Heart left ventricle (tissue), 16 donors: ENCODE measurements around the gene NFYA. TPM values are rescaled to one million over a fixed set of nuclear protein-coding genes. Genes with fewer than 3 reads are reported as not detected.

ENCODE experiments used
- ATAC-seq, 4 donors: fragments of 200-7000 bp; cut with Tn5 transposase; one replicate each; pipeline ENCODE4 v1.9.1; 2020 to 2022; ENCODE audit warnings: moderate library complexity in 4 of 4, mild to moderate bottlenecking in 3 of 4, moderate number of reproducible peaks in 1 of 4
- DNase-seq, 5 donors: peaks; one replicate each; pipeline ENCODE4 v3.0.0-alpha.2; 2020
- H3K27ac ChIP-seq, 12 donors: fragments of 200-600 bp; sonication (generic) in 4 of 12; one replicate each; pipeline versions ENCODE4 v1.5.0 to v1.8.0; 2016 to 2022; ENCODE audit warnings: mild to moderate bottlenecking in 2 of 12
- H3K27me3 ChIP-seq, 9 donors: fragments of 200-600 bp; sonication (generic) in 2 of 9; one replicate each; pipeline versions ENCODE4 v1.5.1 to v1.8.0; 2016 to 2022; ENCODE audit warnings: mild to moderate bottlenecking in 3 of 9
- H3K36me3 ChIP-seq, 9 donors: fragments of 200-600 bp; sonication (generic) in 2 of 9; one replicate each; pipeline versions ENCODE4 v1.5.0 to v1.8.0; 2018 to 2022; ENCODE audit warnings: mild to moderate bottlenecking in 2 of 9
- H3K4me1 ChIP-seq, 12 donors: fragments of 200-600 bp; sonication (generic) in 4 of 12; one replicate each; pipeline versions ENCODE4 v1.5.0 to v1.8.0; 2016 to 2022; ENCODE audit warnings: mild to moderate bottlenecking in 3 of 12
- H3K4me3 ChIP-seq, 12 donors: fragments of 200-600 bp; sonication (generic) in 4 of 12; one replicate each; pipeline versions ENCODE4 v1.5.0 to v1.8.0; 2017 to 2022; ENCODE audit warnings: mild to moderate bottlenecking in 9 of 12, moderate library complexity in 4 of 12
- H3K9me3 ChIP-seq, 12 donors: fragments of 200-600 bp; sonication (generic) in 4 of 12; one replicate each; pipeline versions ENCODE4 v1.5.0 to v1.8.0; 2016 to 2022; ENCODE audit warnings: mild to moderate bottlenecking in 1 of 12
- CTCF ChIP-seq, 12 donors: fragments of 200-600 bp; sonication (generic) in 4 of 12; IDR thresholded peaks; one replicate each; pipeline versions ENCODE4 v1.5.0 to v1.8.0; 2018 to 2022; ENCODE audit warnings: antibody characterized with exemption in 12 of 12, mild to moderate bottlenecking in 5 of 12
- POLR2A ChIP-seq, 2 donors: fragments of 450-650 bp; IDR thresholded peaks; one replicate each; pipeline ENCODE4 v1.6.1; 2017; ENCODE audit warnings: antibody characterized with exemption in 2 of 2, mild to moderate bottlenecking in 2 of 2, moderate library complexity in 2 of 2
- WGBS, 4 donors: extraction: QIAGEN DNeasy Blood & Tissue Kit in 2 of 4; methylation state at CpG; one replicate each; pipeline versions ENCODE4 v1.1.5 to v1.1.7; 2013 to 2018; 5-methylcytosine and 5-hydroxymethylcytosine counted together
- intact Hi-C, 10 donors: fragments of 100-400 bp; cut with DNase I; formaldehyde crosslinking; loops; one replicate each; pipeline versions ENCODE4 v1.11.1 to v1.14.2; 2022
- long read RNA-seq, 3 donors: library from polyadenylated mRNA; unstranded; transcript quantifications; one replicate each; pipeline ENCODE4 v2.0.0, GENCODE V29; 2020 to 2021
- polyA plus RNA-seq, 2 donors: library from polyadenylated mRNA; stranded (reverse); fragments of 200-250 nt; gene quantifications; one replicate each; pipeline ENCODE4 v1.2.3, GENCODE V29; 2013
- total RNA-seq, 9 donors: library from RNA; depleted of rRNA in 2 of 9; stranded (reverse); fragments of >200 nt in 2 of 9; fragmentation: NEBNext Ultra II Directional in 3 of 9; extraction: Animal tissue kit (Norgen Biotek cat#: 25700) in 3 of 9; gene quantifications; one replicate each; pipeline versions ENCODE4 v1.1.0 to v1.2.4, GENCODE V29; 2016 to 2023
- donor health status: ischemic (EF 13 %, LVEDD 7.1; RV severe dilation, severe dysfunction).
- donor health status: healthy with polysubstance abuse.
- donor health status: DM: no; HTN: yes; CAD: no.
- donor health status: DM: no; HTN: no; CAD: no.
- donor health status: ischemic (EF 25% LVEDD 6.9; RV normal size, moderate dysfunction).
- donor health status: ischemic (EF 25% LVEDD 5.7; RV mildly dilated, moderate dysfunction).
- donor health status: healthy.
- donor health status: DM: yes; HTN: yes; CAD: no.
- donor health status: ischemic (EF 35%, LVEDD 5.7; RV mildly dilated, moderate dysfunction).
- donor health status: nonischemic (EF 11% LVEDD 7.7; RV severe dilation, severe dysfunction).
- donor health status: DM: yes; HTN: yes; CAD: no.
- donor health status: PGD.
- donor health status: ischemic (EF 29% LVEDD 5.4; RV normal size, mild dysfunction).
- donor health status: nonischemic (EF 23%, LVEDD 6.1; RV moderate dilation, normal function).

Gene NFYA
- total RNA-seq = 10 to 100 TPM in 4 of 9 donors, 1 to 10 TPM in 5; 6.5 to 12.5 (median 9.7) TPM
- 1 to 10 TPM; 4.3 to 7.3 TPM for polyA plus RNA-seq
- long read RNA-seq, donor 1, partial matches to known transcripts = 3 of 12 reads
- long read RNA-seq, donor 1, other reads (novel, unspliced or antisense) = 6 of 12 reads
- long read RNA-seq, donor 2, partial matches to known transcripts = 4 of 11 reads
- long read RNA-seq, donor 2, other reads (novel, unspliced or antisense) = 3 of 11 reads
- long read RNA-seq, donor 3, transcript NFYA-201 (10 exons, 3,811 nt) = major isoform, 5 of 13 reads
- long read RNA-seq, donor 3, partial matches to known transcripts = 3 of 13 reads
- long read RNA-seq, donor 3, other reads (novel, unspliced or antisense) = 5 of 13 reads

GRCh38 chr6:41072836-41073202, at the start of gene NFYA:
Gene NFYA (plus strand): TSS chr6:41072974. CDS start chr6:41079090, 6,116 bp downstream.
- H3K27ac ChIP-seq = peak within 1 kb of the TSS; percentile 93 to 100 (median 99)
- H3K27me3 ChIP-seq = no peaks in the 10 kb centered on the region
- WGBS, 4 donors = 0 to 1% (median 0%) methylated on average over 12 to 37 of the region's 37 CpGs
- H3K4me1 ChIP-seq = peaks cover 0 to 48% (median 38%) of the 10 kb centered on the region in 12 donors
- intact Hi-C loops = loop anchor here in 1 of 10 donors (1.0 to 5.0 kb wide), 2 partner anchors 18 to 171 kb away; no protein-coding TSS in a partner anchor
- peaks cover 0 to 29% (median 11%) of the 10 kb centered on the region in 9 donors for H3K36me3 ChIP-seq
- ATAC-seq (peak; percentile 77 to 87 (median 80)), DNase-seq (peak in 2 of 5 donors; percentile 100)
- TF ChIP-seq CTCF (IDR thresholded peaks at IDR 0.05) (no peak), POLR2A (IDR thresholded peaks at IDR 0.05) (no peak)
- no peaks in the 10 kb centered on the region for H3K9me3 ChIP-seq
- peak within 1 kb of the TSS; percentile 76 to 95 (median 90) for H3K4me3 ChIP-seq

DNA sequence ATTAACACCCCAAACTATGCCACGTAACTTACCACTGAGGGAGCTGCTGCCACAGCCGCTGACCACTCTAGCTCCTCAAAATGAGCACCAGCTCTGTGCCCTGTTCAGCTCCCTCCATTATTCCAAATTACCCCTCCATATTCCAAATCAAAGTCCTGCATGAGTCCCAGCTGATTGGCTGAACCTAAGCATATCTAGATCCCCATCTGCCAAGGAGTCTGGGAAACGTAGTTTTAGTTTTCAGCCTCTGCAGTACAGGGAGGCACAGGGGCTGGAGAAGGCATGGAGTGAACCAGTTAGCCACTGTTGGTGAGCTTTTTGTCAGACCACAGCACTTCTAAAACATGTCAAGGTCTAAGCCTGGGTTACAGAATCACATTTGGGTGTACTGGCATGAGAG, 49.7 kb upstream of the NFYA start:
- TF ChIP-seq CTCF (IDR thresholded peaks at IDR 0.05) (no peak), POLR2A (IDR thresholded peaks at IDR 0.05) (no peak)
- no peak overlapping the region for H3K27ac ChIP-seq
- WGBS, 4 donors = 91 to 97% (median 93%) methylated on average over 3 of the region's 3 CpGs
- H3K9me3 ChIP-seq = peaks cover 0 to 10% (median 0%) of the 10 kb centered on the region in 12 donors
- H3K4me3 ChIP-seq = no peak overlapping the region
- ATAC-seq = no peak
- DNase-seq = no peak
- no peaks in the 10 kb centered on the region for H3K27me3 ChIP-seq
- intact Hi-C loops = loop anchor here in 7 of 10 donors (2.0 to 10.0 kb wide), 9 partner anchors 126 to 1678 kb away; no protein-coding TSS in a partner anchor
- H3K36me3 ChIP-seq = no peaks in the 10 kb centered on the region
- H3K4me1 ChIP-seq = peaks cover 0 to 25% (median 8%) of the 10 kb centered on the region in 12 donors

DNA sequence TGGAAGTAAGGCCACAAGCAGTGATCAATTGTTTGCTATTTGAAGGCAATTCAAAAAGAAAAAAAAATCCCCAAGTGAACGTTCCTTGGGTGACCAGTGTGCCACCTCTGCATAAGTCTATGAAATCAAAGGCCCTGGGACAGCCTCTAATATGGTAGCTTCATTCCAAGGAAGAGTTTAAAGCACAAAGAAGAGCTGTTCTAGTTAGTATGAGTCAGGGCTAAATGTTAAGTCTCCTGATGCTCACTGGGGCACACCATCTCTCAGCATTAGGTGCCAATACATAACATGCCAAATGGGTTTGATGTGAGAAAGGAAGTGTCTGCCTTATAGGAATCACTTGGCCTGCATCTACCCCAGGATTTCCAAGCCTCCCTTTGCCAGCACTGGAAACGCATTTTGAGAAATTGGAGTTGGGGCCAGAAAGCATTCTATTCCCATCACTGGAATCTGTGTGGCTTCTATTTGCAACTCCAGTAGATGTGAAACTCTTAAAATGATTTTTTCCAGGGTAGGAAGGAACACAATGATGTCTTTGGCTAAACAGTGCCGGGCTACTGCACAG, 46.7 kb upstream of the NFYA start:
- H3K4me3 ChIP-seq = no peak overlapping the region
- no peaks in the 10 kb centered on the region for H3K36me3 ChIP-seq
- 86 to 90% (median 88%) methylated on average over 3 of the region's 3 CpGs for WGBS, 4 donors
- peaks cover 0 to 31% (median 15%) of the 10 kb centered on the region in 12 donors for H3K4me1 ChIP-seq
- intact Hi-C loops = loop anchor here in 9 of 10 donors (2.0 to 10.0 kb wide), 11 partner anchors 41 to 1681 kb away; no protein-coding TSS in a partner anchor
- H3K9me3 ChIP-seq = no peaks in the 10 kb centered on the region
- TF ChIP-seq POLR2A (IDR thresholded peaks at IDR 0.05) (no peak), CTCF (IDR thresholded peaks at IDR 0.05) (no peak)
- H3K27ac ChIP-seq = no peak overlapping the region
- ATAC-seq (no peak), DNase-seq (no peak)
- H3K27me3 ChIP-seq = no peaks in the 10 kb centered on the region

- Histone ChIP-seq H3K4me3 (peak overlapping the region in 11 of 12 donors; percentile 23 to 73 (median 62)), H3K36me3 (no peaks in the 10 kb centered on the region), H3K27ac (peak overlapping the region in 9 of 12 donors; percentile 1 to 82 (median 78)), H3K9me3 (no peaks in the 10 kb centered on the region), H3K27me3 (no peaks in the 10 kb centered on the region), H3K4me1 (peaks cover 0 to 23% (median 12%) of the 10 kb centered on the region in 12 donors)
- ATAC-seq (no peak), DNase-seq (no peak)
- WGBS, 4 donors = 38 to 52% (median 41%) methylated on average over 4 of the region's 4 CpGs
- TF ChIP-seq POLR2A (IDR thresholded peaks at IDR 0.05) = no peak
- TF ChIP-seq CTCF (IDR thresholded peaks at IDR 0.05) = no peak
- intact Hi-C loops = loop anchor here in 9 of 10 donors (2.0 to 10.0 kb wide), 11 partner anchors 40 to 1682 kb away; no protein-coding TSS in a partner anchor
Measured at GRCh38 chr6:41027241-41027640, 45.5 kb upstream of the NFYA start.
